CD4-positive, alpha-beta T cell (primary cell): Measurements from ENCODE around the gene TTC29. TPM values are rescaled to one million over a fixed set of nuclear protein-coding genes. Genes with fewer than 3 reads are reported as not detected.

Experiments
- ATAC-seq: fragments of 200-7000 bp; cut with Tn5 transposase; one replicate; pipeline ENCODE4 v1.10.0; 2022; ENCODE audit warnings: mild to moderate bottlenecking; ENCODE audit not compliant: poor library complexity
- CTCF ChIA-PET: fragments of 350-600 bp; sonication (Branson Sonifier 250); formaldehyde crosslinking; loops from one replicate; lab custom pipeline; 2021; ENCODE audit warnings: antibody characterized with exemption, inconsistent platforms; lab: Charles Lee
- POLR2A ChIA-PET: fragments of 350-600 bp; sonication (Branson Sonifier 250); formaldehyde crosslinking; loops from one replicate; lab custom pipeline; 2021; ENCODE audit warnings: antibody characterized with exemption, inconsistent platforms; lab: Charles Lee
- DNase-seq, 14 experiments: peaks; one replicate each; pipeline ENCODE4 v3.0.0-alpha.2; 2013 to 2020; ENCODE audit warnings: mixed read lengths in 2 of 14
- H3K27ac ChIP-seq, 2 donors: one replicate each; pipeline versions ENCODE4 v1.5.1 to v1.7.0; 2013; ENCODE audit warnings: low read length in 2 of 2, low read depth in 1 of 2, mild to moderate bottlenecking in 1 of 2
- H3K27me3 ChIP-seq, 2 experiments: 1 replicate in 1 of 2; 2 replicates in 1 of 2; pipeline versions ENCODE4 v1.6.1 to v1.7.0; 2013; ENCODE audit warnings: low read length in 2 of 2, control low read depth in 1 of 2, mild to moderate bottlenecking in 1 of 2, moderate library complexity in 1 of 2; ENCODE audit not compliant: insufficient read depth in 2 of 2, control insufficient read depth in 1 of 2
- H3K36me3 ChIP-seq: one replicate; pipeline ENCODE4 v1.6.1; 2013; ENCODE audit warnings: low read length, control low read depth; ENCODE audit not compliant: insufficient read depth
- H3K4me1 ChIP-seq: one replicate; pipeline ENCODE4 v1.6.1; 2013; ENCODE audit warnings: low read length, control low read depth; ENCODE audit not compliant: insufficient read depth
- H3K4me3 ChIP-seq: one replicate; pipeline ENCODE4 v1.5.1; 2013; ENCODE audit warnings: mild to moderate bottlenecking, low read length, moderate library complexity
- H3K9me3 ChIP-seq, 2 experiments: 1 replicate in 1 of 2; 2 replicates in 1 of 2; pipeline versions ENCODE4 v1.6.1 to v1.7.0; 2013; ENCODE audit warnings: low read length in 2 of 2, mild to moderate bottlenecking in 2 of 2, control low read depth in 1 of 2, moderate library complexity in 1 of 2; ENCODE audit not compliant: control insufficient read depth in 1 of 2, insufficient read depth in 1 of 2
- H3K27ac Mint-ChIP-seq: one replicate; pipeline ENCODE4 v1.8.0; 2020; ENCODE audit warnings: mixed read lengths
- H3K27me3 Mint-ChIP-seq: one replicate; pipeline ENCODE4 v1.8.0; 2021; ENCODE audit warnings: mixed read lengths
- H3K36me3 Mint-ChIP-seq: one replicate; pipeline ENCODE4 v1.8.0; 2021; ENCODE audit warnings: low read depth, mixed read lengths
- H3K4me1 Mint-ChIP-seq: one replicate; pipeline ENCODE4 v1.8.0; 2021; ENCODE audit warnings: low read depth, mixed read lengths
- H3K4me3 Mint-ChIP-seq: one replicate; pipeline ENCODE4 v1.8.0; 2020; ENCODE audit warnings: mild to moderate bottlenecking, mixed read lengths
- H3K9me3 Mint-ChIP-seq: one replicate; pipeline ENCODE4 v1.8.0; 2020; ENCODE audit warnings: mixed read lengths
- intact Hi-C, 2 experiments: fragments of 100-400 bp; cut with DNase I in 1 of 2; cut with micrococcal nuclease in 1 of 2; formaldehyde crosslinking; loops; one replicate each; pipeline versions ENCODE4 v1.15.1 to v1.9.0; 2023 to 2025; cut with DNase I, micrococcal nuclease
- total RNA-seq, 174 experiments: library from RNA in 2 of 174; stranded (reverse) in 2 of 174; gene quantifications; one replicate each; pipeline ENCODE4 v1.2.3 and lab custom pipeline; 2021 to 2026
- TF ChIP-seq, protein P1 (sequence below): fragments of 200-600 bp; IDR thresholded peaks from one replicate; pipeline ENCODE4 v1.8.0; 2022; ENCODE audit warnings: antibody characterized with exemption, mild to moderate bottlenecking

TTC29 gene
- total RNA-seq, 2 experiments from 2014 or later = not detected

DNA sequence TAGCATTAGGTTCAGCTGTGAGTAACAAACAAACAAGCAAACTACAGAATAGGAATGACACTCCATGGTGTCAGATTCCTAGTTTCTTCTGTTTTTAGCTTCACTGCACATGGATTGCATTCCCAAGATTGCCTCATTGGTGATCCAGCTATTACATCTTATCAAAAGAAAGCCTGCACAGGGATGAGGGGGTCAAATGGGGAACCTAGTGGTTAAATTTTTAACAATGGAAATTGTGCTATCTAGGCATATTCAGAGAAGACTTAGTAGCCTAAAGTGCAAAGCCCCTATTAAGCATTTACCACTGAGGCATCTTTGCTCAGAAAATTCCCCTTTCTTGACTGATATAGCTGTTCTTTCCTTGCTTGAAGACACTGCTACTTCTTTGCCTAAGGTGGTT, 3.9 kb upstream of the TTC29 start:
- TF ChIP-seq, protein P1, sequence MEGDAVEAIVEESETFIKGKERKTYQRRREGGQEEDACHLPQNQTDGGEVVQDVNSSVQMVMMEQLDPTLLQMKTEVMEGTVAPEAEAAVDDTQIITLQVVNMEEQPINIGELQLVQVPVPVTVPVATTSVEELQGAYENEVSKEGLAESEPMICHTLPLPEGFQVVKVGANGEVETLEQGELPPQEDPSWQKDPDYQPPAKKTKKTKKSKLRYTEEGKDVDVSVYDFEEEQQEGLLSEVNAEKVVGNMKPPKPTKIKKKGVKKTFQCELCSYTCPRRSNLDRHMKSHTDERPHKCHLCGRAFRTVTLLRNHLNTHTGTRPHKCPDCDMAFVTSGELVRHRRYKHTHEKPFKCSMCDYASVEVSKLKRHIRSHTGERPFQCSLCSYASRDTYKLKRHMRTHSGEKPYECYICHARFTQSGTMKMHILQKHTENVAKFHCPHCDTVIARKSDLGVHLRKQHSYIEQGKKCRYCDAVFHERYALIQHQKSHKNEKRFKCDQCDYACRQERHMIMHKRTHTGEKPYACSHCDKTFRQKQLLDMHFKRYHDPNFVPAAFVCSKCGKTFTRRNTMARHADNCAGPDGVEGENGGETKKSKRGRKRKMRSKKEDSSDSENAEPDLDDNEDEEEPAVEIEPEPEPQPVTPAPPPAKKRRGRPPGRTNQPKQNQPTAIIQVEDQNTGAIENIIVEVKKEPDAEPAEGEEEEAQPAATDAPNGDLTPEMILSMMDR = no peak
- H3K4me1 ChIP-seq = peaks cover 19% of the 10 kb centered on the region
- Mint-ChIP-seq H3K36me3 (no peaks in the 10 kb centered on the region), H3K9me3 (no peaks in the 10 kb centered on the region), H3K4me3 (no peak overlapping the region), H3K27ac (no peak overlapping the region), H3K4me1 (peaks cover 32% of the 10 kb centered on the region), H3K27me3 (peaks cover 21% of the 10 kb centered on the region)
- H3K4me3 ChIP-seq = no peak overlapping the region
- DNase-seq (no peak), ATAC-seq (no peak)
- H3K9me3 ChIP-seq = no peaks in the 10 kb centered on the region
- CTCF ChIA-PET = no interaction called here
- peaks cover 0 to 8% of the 10 kb centered on the region in 2 experiments for H3K27me3 ChIP-seq
- POLR2A ChIA-PET = no interaction called here
- H3K27ac ChIP-seq = no peak overlapping the region
- intact Hi-C loops = loop anchor here in 1 of 2 experiments (10.0 kb wide), 1 partner anchor 425 kb away; the partner anchor contains the start of gene SLC10A7
- no peaks in the 10 kb centered on the region for H3K36me3 ChIP-seq

- intact Hi-C loops = loop anchor here in 1 of 2 experiments (10.0 kb wide), 1 partner anchor 419 kb away; the partner anchor contains the start of gene SLC10A7
- Mint-ChIP-seq H3K27me3 (no peaks in the 10 kb centered on the region), H3K4me3 (peak overlapping the region; percentile 12), H3K36me3 (no peaks in the 10 kb centered on the region), H3K4me1 (peaks cover 32% of the 10 kb centered on the region), H3K9me3 (no peaks in the 10 kb centered on the region), H3K27ac (no peak overlapping the region)
- Histone ChIP-seq H3K4me1 (peaks cover 19% of the 10 kb centered on the region), H3K27ac (no peak overlapping the region), H3K27me3 (no peaks in the 10 kb centered on the region), H3K9me3 (no peaks in the 10 kb centered on the region), H3K36me3 (no peaks in the 10 kb centered on the region), H3K4me3 (no peak overlapping the region)
- ChIA-PET CTCF (no interaction called here), POLR2A (no interaction called here)
- TF ChIP-seq, protein P1 = no peak
- DNase-seq = peak in 1 of 14 experiments; percentile 8
- ATAC-seq = no peak
Measured at GRCh38 chr4:146943691-146944375, 1.8 kb downstream of the TTC29 start.

GRCh38 chr4:146932116-146932515, 13.5 kb downstream of the TTC29 start:
- ATAC-seq = no peak
- peaks cover 16% of the 10 kb centered on the region for H3K27me3 Mint-ChIP-seq
- TF ChIP-seq, protein P1 = no peak
- no peak overlapping the region for H3K27ac ChIP-seq
- H3K36me3 ChIP-seq = no peaks in the 10 kb centered on the region
- H3K27ac Mint-ChIP-seq = no peak overlapping the region
- no peak overlapping the region for H3K4me3 ChIP-seq
- H3K9me3 Mint-ChIP-seq = no peaks in the 10 kb centered on the region
- H3K4me3 Mint-ChIP-seq = no peak overlapping the region
- intact Hi-C loops = no loop called here
- H3K36me3 Mint-ChIP-seq = no peaks in the 10 kb centered on the region
- POLR2A ChIA-PET = no interaction called here
- no peaks in the 10 kb centered on the region for H3K9me3 ChIP-seq
- CTCF ChIA-PET = no interaction called here
- H3K27me3 ChIP-seq = peaks cover 0 to 7% of the 10 kb centered on the region in 2 experiments
- H3K4me1 Mint-ChIP-seq = no peaks in the 10 kb centered on the region
- no peaks in the 10 kb centered on the region for H3K4me1 ChIP-seq
- no peak for DNase-seq
